Measurements from ENCODE around the gene CERS2. TPM values are rescaled to one million over a fixed set of nuclear protein-coding genes. Genes with fewer than 3 reads are reported as not detected.

Gene CERS2
- total RNA-seq, 3 donors from 2014 or later (not counting 1 experiment from before 2014, with no cell fraction given): 122 to 129 (median 127) TPM

DNA sequence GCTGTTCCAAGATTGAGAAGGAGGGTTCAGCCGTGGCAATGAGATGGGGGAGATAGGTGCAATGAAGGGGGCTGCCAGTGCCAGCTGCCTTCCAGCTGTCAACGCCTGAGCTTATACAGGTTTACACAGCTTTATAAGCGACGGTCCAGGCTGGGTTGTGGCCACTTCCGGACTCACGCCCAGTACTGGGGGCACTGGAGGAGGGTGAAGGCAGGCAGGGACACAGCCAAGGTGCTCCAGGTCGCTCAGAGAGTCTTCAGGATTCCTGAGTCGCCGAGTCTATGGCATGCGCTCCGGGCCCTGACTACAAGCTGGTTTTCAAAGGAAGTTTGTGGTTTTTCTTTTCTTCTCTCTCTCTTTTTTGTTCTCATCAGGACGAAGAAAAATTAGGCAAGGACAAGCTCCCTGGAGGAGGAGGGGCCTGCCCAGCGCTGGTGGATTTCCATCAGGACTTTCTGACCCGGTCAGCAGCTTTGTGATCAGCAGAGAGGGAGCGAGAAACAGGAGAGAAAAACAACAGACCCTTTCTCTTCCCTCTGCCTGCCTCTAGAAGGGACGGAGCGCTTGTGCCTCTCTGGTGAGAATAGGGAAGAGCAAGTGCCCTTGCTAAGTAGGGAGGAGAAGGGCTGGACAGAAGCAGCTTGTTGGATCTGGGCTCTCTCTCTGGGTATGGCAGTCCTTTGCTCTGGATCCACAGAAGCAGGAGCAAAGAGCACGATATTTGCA lies 31.9 kb upstream of the CERS2 start, which contains the start of gene MINDY1:
Gene MINDY1, minus strand, starts transcription at position 576 of the 726 bp plus-strand sequence. CDS start 4,285 bp downstream, outside the sequence.
- intact Hi-C loops (cut with micrococcal nuclease): no loop called here
- no peaks in the 10 kb centered on the region for H3K9me3 ChIP-seq (ENCODE audit: control insufficient read depth, insufficient read depth, low read length)
- H3K9me3 Mint-ChIP-seq: no peaks in the 10 kb centered on the region
- H3K4me3 ChIP-seq (ENCODE audit: low read length): peak within 1 kb of the TSS; percentile 51
- TF ChIP-seq, protein P1, sequence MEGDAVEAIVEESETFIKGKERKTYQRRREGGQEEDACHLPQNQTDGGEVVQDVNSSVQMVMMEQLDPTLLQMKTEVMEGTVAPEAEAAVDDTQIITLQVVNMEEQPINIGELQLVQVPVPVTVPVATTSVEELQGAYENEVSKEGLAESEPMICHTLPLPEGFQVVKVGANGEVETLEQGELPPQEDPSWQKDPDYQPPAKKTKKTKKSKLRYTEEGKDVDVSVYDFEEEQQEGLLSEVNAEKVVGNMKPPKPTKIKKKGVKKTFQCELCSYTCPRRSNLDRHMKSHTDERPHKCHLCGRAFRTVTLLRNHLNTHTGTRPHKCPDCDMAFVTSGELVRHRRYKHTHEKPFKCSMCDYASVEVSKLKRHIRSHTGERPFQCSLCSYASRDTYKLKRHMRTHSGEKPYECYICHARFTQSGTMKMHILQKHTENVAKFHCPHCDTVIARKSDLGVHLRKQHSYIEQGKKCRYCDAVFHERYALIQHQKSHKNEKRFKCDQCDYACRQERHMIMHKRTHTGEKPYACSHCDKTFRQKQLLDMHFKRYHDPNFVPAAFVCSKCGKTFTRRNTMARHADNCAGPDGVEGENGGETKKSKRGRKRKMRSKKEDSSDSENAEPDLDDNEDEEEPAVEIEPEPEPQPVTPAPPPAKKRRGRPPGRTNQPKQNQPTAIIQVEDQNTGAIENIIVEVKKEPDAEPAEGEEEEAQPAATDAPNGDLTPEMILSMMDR (IDR thresholded peaks at IDR 0.05): no peak
- H3K4me1 ChIP-seq (ENCODE audit: control insufficient read depth, insufficient read depth, low read length): peaks cover 63% of the 10 kb centered on the region
- peaks cover 52 to 65% of the 10 kb centered on the region in 2 donors for H3K4me1 Mint-ChIP-seq
- H3K27ac ChIP-seq (ENCODE audit: low read length): peak within 1 kb of the TSS; percentile 95
- peak in 2 of 3 donors; percentile 3 to 36 for ATAC-seq
- H3K27me3 ChIP-seq (ENCODE audit: control insufficient read depth, insufficient read depth, low read length): no peaks in the 10 kb centered on the region
- H3K27ac Mint-ChIP-seq: peak within 1 kb of the TSS; percentile 95 to 96
- H3K4me3 Mint-ChIP-seq: peak within 1 kb of the TSS; percentile 94
- DNase-seq: peak; percentile 26 to 63
- H3K27me3 Mint-ChIP-seq (ENCODE audit: low read depth in 2 of 2): no peaks in the 10 kb centered on the region
- WGBS (ENCODE audit: insufficient coverage): 9% methylated on average over 17 of the region's 18 CpGs
- no peaks in the 10 kb centered on the region for H3K36me3 Mint-ChIP-seq
- H3K36me3 ChIP-seq (ENCODE audit: control insufficient read depth, insufficient read depth, low read length): no peaks in the 10 kb centered on the region

DNA sequence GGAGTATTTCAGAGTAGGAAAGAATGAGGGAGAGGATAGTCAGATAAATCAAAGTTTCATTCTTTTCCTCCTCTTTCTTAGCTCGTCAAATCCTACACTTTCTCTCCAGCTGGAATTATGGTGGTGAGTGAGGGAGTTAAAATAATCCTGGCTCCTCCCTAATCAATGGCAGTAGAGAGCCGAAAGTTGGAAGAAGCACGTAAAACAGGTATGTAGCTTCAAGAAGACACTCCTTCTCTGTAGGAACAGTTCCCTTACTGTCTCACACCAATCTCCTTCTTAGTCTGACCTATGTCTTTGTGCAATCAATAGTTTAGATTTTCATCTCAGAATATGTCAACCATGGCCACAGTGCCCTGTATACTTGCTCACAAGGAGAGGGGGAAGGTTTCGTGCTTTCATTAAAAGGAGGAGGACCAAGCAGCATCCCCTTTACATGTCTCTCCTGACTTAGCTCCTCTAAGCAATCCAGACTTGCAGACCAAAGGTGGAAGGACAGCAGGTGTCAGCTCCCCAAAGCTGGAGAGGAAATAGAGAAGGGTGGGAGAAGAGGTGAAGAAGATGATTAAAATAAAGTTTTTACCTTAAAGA lies 31.2 kb upstream of the CERS2 start:
- H3K36me3 Mint-ChIP-seq: no peaks in the 10 kb centered on the region
- ATAC-seq: no peak

DNA sequence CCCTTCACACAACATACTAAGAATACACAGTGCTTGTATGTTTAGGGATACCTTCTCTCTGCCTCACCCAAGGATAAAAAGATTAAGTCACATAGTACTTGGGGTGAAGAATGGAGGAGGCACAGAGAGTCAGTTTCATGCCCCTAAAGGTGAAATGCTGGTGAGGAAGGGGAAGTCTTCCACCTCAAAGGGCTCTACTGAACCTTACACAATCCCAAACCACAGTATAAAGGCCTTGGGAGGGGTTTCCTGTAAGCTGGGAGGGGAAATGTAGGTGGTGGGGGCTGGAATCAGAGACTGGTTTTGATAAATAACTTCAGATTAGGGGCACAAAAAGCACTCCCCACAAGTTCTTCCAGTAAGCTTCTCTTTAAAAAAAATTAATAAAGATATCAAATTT lies 28.5 kb upstream of the CERS2 start:
- Histone ChIP-seq H3K27ac (ENCODE audit: low read length) (no peak overlapping the region), H3K4me1 (ENCODE audit: control insufficient read depth, insufficient read depth, low read length) (peaks cover 52% of the 10 kb centered on the region), H3K4me3 (ENCODE audit: low read length) (no peak overlapping the region), H3K27me3 (ENCODE audit: control insufficient read depth, insufficient read depth, low read length) (no peaks in the 10 kb centered on the region), H3K36me3 (ENCODE audit: control insufficient read depth, insufficient read depth, low read length) (peaks cover 5% of the 10 kb centered on the region), H3K9me3 (ENCODE audit: control insufficient read depth, insufficient read depth, low read length) (no peaks in the 10 kb centered on the region)
- Mint-ChIP-seq H3K36me3 (no peaks in the 10 kb centered on the region), H3K9me3 (no peaks in the 10 kb centered on the region), H3K27ac (peak overlapping the region in 1 of 2 donors; percentile 69), H3K27me3 (ENCODE audit: low read depth in 2 of 2) (no peaks in the 10 kb centered on the region), H3K4me1 (peaks cover 31 to 42% of the 10 kb centered on the region in 2 donors), H3K4me3 (no peak overlapping the region)
- no peak for ATAC-seq
- TF ChIP-seq, protein P1 (IDR thresholded peaks at IDR 0.05): no peak
- intact Hi-C loops (cut with micrococcal nuclease): no loop called here
- DNase-seq: peak in 1 of 2 donors; percentile 48

More for the DNA sequence above, 31.2 kb upstream of the CERS2 start:
- peak overlapping the region; percentile 51 for H3K4me3 ChIP-seq (ENCODE audit: low read length)
- Mint-ChIP-seq H3K4me1 (peaks cover 47 to 60% of the 10 kb centered on the region in 2 donors), H3K4me3 (peak overlapping the region; percentile 94), H3K27me3 (ENCODE audit: low read depth in 2 of 2) (no peaks in the 10 kb centered on the region), H3K27ac (peak overlapping the region; percentile 95 to 96), H3K9me3 (no peaks in the 10 kb centered on the region)
- TF ChIP-seq, protein P1 (IDR thresholded peaks at IDR 0.05): no peak
- H3K36me3 ChIP-seq (ENCODE audit: control insufficient read depth, insufficient read depth, low read length): no peaks in the 10 kb centered on the region
- H3K27me3 ChIP-seq (ENCODE audit: control insufficient read depth, insufficient read depth, low read length): no peaks in the 10 kb centered on the region
- no peaks in the 10 kb centered on the region for H3K9me3 ChIP-seq (ENCODE audit: control insufficient read depth, insufficient read depth, low read length)
- H3K4me1 ChIP-seq (ENCODE audit: control insufficient read depth, insufficient read depth, low read length): peaks cover 63% of the 10 kb centered on the region
- H3K27ac ChIP-seq (ENCODE audit: low read length): peak overlapping the region; percentile 95
- intact Hi-C loops (cut with micrococcal nuclease): no loop called here
- peak in 1 of 2 donors; percentile 35 for DNase-seq
- 57% methylated on average over 3 of the region's 4 CpGs for WGBS (ENCODE audit: insufficient coverage)

Data from natural killer cell (primary cell).